NCI-H2227 treated with DMSO at 0.1 percent for 48 hours (cell line): ENCODE data around the gene CABLES1.

Source experiments
- DNase-seq: peaks from one replicate; lab custom pipeline; 2025; lab: John Stamatoyannopoulos, UW

The CABLES1 gene

GRCh38 chr18:23194997-23195957, 60.0 kb downstream of the CABLES1 start:
- no peak for DNase-seq

- DNase-seq, result no peak
These were observed 61.1 kb downstream of the CABLES1 start for GRCh38 chr18:23196119-23197007.

- no peak for DNase-seq
These were observed 63.0 kb downstream of the CABLES1 start for GRCh38 chr18:23198217-23198845.

GRCh38 chr18:23200756-23201155, 65.5 kb downstream of the CABLES1 start:
- DNase-seq, result no peak

- no peak for DNase-seq
These were observed 66.5 kb downstream of the CABLES1 start for GRCh38 chr18:23201741-23202140.

GRCh38 chr18:23203891-23204432, 68.7 kb downstream of the CABLES1 start:
- DNase-seq, result no peak

GRCh38 chr18:23204589-23205235, 69.4 kb downstream of the CABLES1 start:
- no peak for DNase-seq

- DNase-seq, result no peak
These were observed 70.7 kb downstream of the CABLES1 start for GRCh38 chr18:23205980-23206379.

GRCh38 chr18:23207191-23207955, 72.1 kb downstream of the CABLES1 start:
- no peak for DNase-seq

GRCh38 chr18:23207994-23208393, 72.7 kb downstream of the CABLES1 start:
- no peak for DNase-seq

- no peak for DNase-seq
These were observed 73.3 kb downstream of the CABLES1 start for GRCh38 chr18:23208600-23208999.

- DNase-seq, result no peak
These were observed 73.7 kb downstream of the CABLES1 start for GRCh38 chr18:23209031-23209430.

GRCh38 chr18:23209796-23210195, 74.5 kb downstream of the CABLES1 start:
- no peak for DNase-seq

GRCh38 chr18:23210526-23210925, 75.2 kb downstream of the CABLES1 start:
- no peak for DNase-seq

- DNase-seq, result no peak
These were observed 75.9 kb downstream of the CABLES1 start for GRCh38 chr18:23211146-23211545.

- DNase-seq, result no peak
These were observed 76.9 kb downstream of the CABLES1 start for GRCh38 chr18:23212161-23212560.

- no peak for DNase-seq
These were observed 77.9 kb downstream of the CABLES1 start for GRCh38 chr18:23213200-23213599.

GRCh38 chr18:23217781-23218180, 82.5 kb downstream of the CABLES1 start:
- no peak for DNase-seq

GRCh38 chr18:23220355-23220754, 85.1 kb downstream of the CABLES1 start:
- DNase-seq, result no peak

- DNase-seq, result no peak
These were observed 88.4 kb downstream of the CABLES1 start for GRCh38 chr18:23223641-23224040.

- DNase-seq, result no peak
These were observed 90.2 kb downstream of the CABLES1 start for GRCh38 chr18:23225503-23225902.
